GM12878 (cell line): ENCODE measurements around the gene PTPRM. TPM values are rescaled to one million over a fixed set of nuclear protein-coding genes. Genes with fewer than 3 reads are reported as not detected.

ENCODE experiments used
- ATAC-seq: fragments of 200-7000 bp; cut with Tn5 transposase; 3 replicates; pipeline ENCODE4 v1.9.1; 2020; ENCODE audit warnings: mild to moderate bottlenecking, moderate library complexity
- BruUV-seq: library from RNA; stranded (reverse); fragments of 400-500 nt; replicated peaks from 2 replicates; lab custom pipeline; 2021; lab: Mats Ljungman, UMichigan
- CTCF ChIA-PET: fragments of 300-600 bp; sonication (Branson Sonifier 250); formaldehyde crosslinking; extraction: SDS; loops from one replicate; lab custom pipeline; 2021; ENCODE audit warnings: inconsistent platforms; lab: Yijun Ruan, JAX
- POLR2A ChIA-PET: fragments of 350-600 bp; formaldehyde crosslinking; extraction: SDS; loops from one replicate; lab custom pipeline; 2021; ENCODE audit warnings: inconsistent platforms; lab: Charles Lee
- RAD21 ChIA-PET: fragments of 300-600 bp; sonication (Branson Sonifier 250); formaldehyde crosslinking; loops from one replicate; lab custom pipeline; 2023; ENCODE audit warnings: antibody characterized with exemption; ENCODE audit not compliant: unreplicated experiment; lab: Charles Lee
- SMC1A ChIA-PET: fragments of 300-600 bp; sonication (Branson Sonifier 250); formaldehyde crosslinking; loops from one replicate; lab custom pipeline; 2023; ENCODE audit not compliant: unreplicated experiment, uncharacterized antibody; lab: Charles Lee
- DNase-seq: peaks from one replicate; pipeline ENCODE4 v3.0.0-alpha.2; 2011; ENCODE audit warnings: low read depth, low spot score
- FAIRE-seq: peaks from 3 replicates; lab custom pipeline; 2011; peaks lifted over from hg19 to GRCh38; lab: Jason Lieb, UNC
- H2AFZ ChIP-seq: 2 replicates; pipeline ENCODE4 v1.6.0; 2011; ENCODE audit warnings: low read depth, low read length, control low read depth; ENCODE audit not compliant: control insufficient read depth
- H3K27ac ChIP-seq: 2 replicates; pipeline ENCODE4 v1.5.1; 2011; ENCODE audit warnings: control low read depth; ENCODE audit not compliant: control insufficient read depth, insufficient read depth
- H3K27me3 ChIP-seq, 2 experiments: replicated peaks in 1 of 2; 2 replicates each; pipeline versions ENCODE4 v1.6.0 to v1.6.1; 2011; ENCODE audit warnings: low read length in 1 of 2; ENCODE audit not compliant: control insufficient read depth in 2 of 2, insufficient read depth in 2 of 2
- H3K36me3 ChIP-seq, 2 experiments: 2 replicates each; pipeline ENCODE4 v1.5.1; 2011; ENCODE audit warnings: low read length in 1 of 2; ENCODE audit not compliant: control insufficient read depth in 2 of 2, insufficient read depth in 2 of 2
- H3K4me1 ChIP-seq: 2 replicates; pipeline ENCODE4 v1.6.1; 2011; ENCODE audit warnings: mild to moderate bottlenecking, low read length, moderate library complexity, mixed read lengths; ENCODE audit not compliant: control insufficient read depth, insufficient read depth
- H3K4me2 ChIP-seq: 2 replicates; pipeline ENCODE4 v1.6.0; 2011; ENCODE audit warnings: control low read depth; ENCODE audit not compliant: control insufficient read depth, insufficient read depth
- H3K4me3 ChIP-seq: fragments of 200-600 bp; sonication (generic); 2 replicates; pipeline ENCODE4 v1.5.1; 2016
- H3K79me2 ChIP-seq: 2 replicates; pipeline ENCODE4 v1.6.0; 2011; ENCODE audit warnings: low read length; ENCODE audit not compliant: control insufficient read depth, insufficient read depth
- H3K9ac ChIP-seq: 2 replicates; pipeline ENCODE4 v1.8.0; 2011; ENCODE audit warnings: low read length, control low read depth, mixed read lengths; ENCODE audit not compliant: control insufficient read depth, insufficient read depth
- H3K9me3 ChIP-seq: replicated peaks from 3 replicates; pipeline ENCODE4 v1.5.1; 2011; ENCODE audit warnings: mild to moderate bottlenecking, low read length; ENCODE audit not compliant: control insufficient read depth, insufficient read depth
- H4K20me1 ChIP-seq: 2 replicates; pipeline ENCODE4 v1.6.0; 2011; ENCODE audit not compliant: control insufficient read depth, insufficient read depth
- ASH2L ChIP-seq: fragments of 300-600, 200-600 bp; sonication (generic); IDR thresholded peaks from 2 replicates; pipeline ENCODE4 v1.6.1; 2017; ENCODE audit warnings: low read depth, mild to moderate bottlenecking, borderline replicate concordance
- CBX3 ChIP-seq: fragments of 200-600 bp; sonication (generic); IDR thresholded peaks from 2 replicates; pipeline ENCODE4 v1.6.1; 2016; ENCODE audit warnings: low read depth, borderline replicate concordance
- CHD2 ChIP-seq: IDR thresholded peaks from 2 replicates; pipeline ENCODE4 v1.6.1; 2011; ENCODE audit warnings: low read depth, low read length, improper control_type of control experiment, borderline replicate concordance
- CUX1 ChIP-seq: IDR thresholded peaks from 2 replicates; pipeline ENCODE4 v1.6.1; 2012; ENCODE audit warnings: improper control_type of control experiment, low read depth, low read length; ENCODE audit not compliant: insufficient replicate concordance
- ESRRA ChIP-seq: IDR thresholded peaks from 2 replicates; pipeline ENCODE4 v1.6.1; 2012; ENCODE audit warnings: mild to moderate bottlenecking, low read length, improper control_type of control experiment
- JUND ChIP-seq: IDR thresholded peaks from 2 replicates; pipeline ENCODE4 v1.6.1; 2012; ENCODE audit warnings: low read depth, mild to moderate bottlenecking, low read length, improper control_type of control experiment, moderate library complexity
- RCOR1 ChIP-seq: conservative IDR thresholded peaks from 2 replicates; pipeline ENCODE4 v1.6.1; 2012; ENCODE audit warnings: low read depth, low read length, improper control_type of control experiment
- RUNX3 ChIP-seq: IDR thresholded peaks from 2 replicates; pipeline ENCODE4 v1.6.1; 2012; ENCODE audit warnings: low read length, inconsistent platforms
- SKIL ChIP-seq: fragments of 450-650 bp; IDR thresholded peaks from 2 replicates; pipeline ENCODE4 v1.6.1; 2017; ENCODE audit warnings: mild to moderate bottlenecking, low read depth, inconsistent platforms; ENCODE audit not compliant: poor library complexity, severe bottlenecking
- YBX1 ChIP-seq: fragments of 450-650 bp; IDR thresholded peaks from 2 replicates; pipeline ENCODE4 v1.6.1; 2016; ENCODE audit warnings: antibody characterized with exemption
- ZNF622 ChIP-seq: fragments of 450-650 bp; IDR thresholded peaks from 2 replicates; pipeline ENCODE4 v1.6.1; 2017; ENCODE audit warnings: mild to moderate bottlenecking, inconsistent platforms
- WGBS: methylation state at CpG from one replicate; pipeline ENCODE4 v1.1.6; 2016; ENCODE audit warnings: low lambda C conversion rate; ENCODE audit not compliant: insufficient replicate concordance, insufficient coverage; ENCODE audit errors: missing lambda C conversion rate; 5-methylcytosine and 5-hydroxymethylcytosine counted together
- in situ Hi-C: fragments of 300-500 bp; cut with MboI; formaldehyde crosslinking; loops from 9 replicates; pipeline ENCODE4 v1.14.3; 2018; ENCODE audit warnings: mixed read lengths
- intact Hi-C: fragments of 100-400 bp; cut with micrococcal nuclease; formaldehyde crosslinking; loops from one replicate; pipeline ENCODE4 v1.14.2; 2022; ENCODE audit not compliant: unreplicated experiment
- polyA plus RNA-seq, 11 experiments: library from polyadenylated mRNA; depleted of rRNA in 4 of 11; unstranded in 6 of 11; stranded (reverse) in 5 of 11; fragments of >200 nt; fragmentation: Nextera tagmentation in 4 of 11; fragmentation: Illumina TruSeq in 1 of 11; extraction: Ambion mirVana in 4 of 11; extraction: Trizol in 1 of 11; gene quantifications; 1 replicate in 1 of 11; 2 replicates in 10 of 11; pipeline versions ENCODE4 v1.2.1 to v1.2.3, GENCODE V29; 2011 to 2016; ENCODE audit warnings: inconsistent platforms in 2 of 11, missing spikeins in 2 of 11, low read depth in 1 of 11
- total RNA-seq, 4 experiments: library from RNA; depleted of rRNA in 3 of 4; stranded (reverse); fragments of >200 nt in 3 of 4; fragmentation: Illumina TruSeq in 1 of 4; extraction: Trizol in 1 of 4; gene quantifications; 2 replicates each; pipeline versions ENCODE4 v1.2.1 to v1.2.3, GENCODE V29; 2013 to 2021

PTPRM gene
- total and polyA plus RNA-seq, 10 of the 15 experiments (the other 5 are each of a cell fraction or from before 2014, with no cell fraction given): 0.07 to 22.6 (median 0.60) TPM

GRCh38 chr18:8065773-8066172 lies 498.7 kb downstream of the PTPRM start:
- BruUV-seq: no TSS peak
- ChIA-PET CTCF (no interaction called here), SMC1A (interaction anchor here (0.9 kb wide), 1 partner anchor 25 kb away, joined by 3 read pairs; no protein-coding TSS in a partner anchor), RAD21 (no interaction called here), POLR2A (no interaction called here)
- FAIRE-seq: no peak
- Histone ChIP-seq H3K79me2 (no peaks in the 10 kb centered on the region), H3K27ac (no peak overlapping the region), H4K20me1 (no peaks in the 10 kb centered on the region), H3K36me3 (no peaks in the 10 kb centered on the region), H3K27me3 (no peaks in the 10 kb centered on the region), H3K4me1 (no peaks in the 10 kb centered on the region), H3K9ac (no peak overlapping the region), H3K4me3 (no peak overlapping the region), H2AFZ (no peak overlapping the region), H3K9me3 (no peaks in the 10 kb centered on the region), H3K4me2 (no peak overlapping the region)
- TF ChIP-seq YBX1 (no peak), CBX3 (no peak), ESRRA (no peak), JUND (no peak), ZNF622 (no peak), RCOR1 (no peak), CHD2 (no peak), SKIL (no peak), RUNX3 (no peak), CUX1 (no peak), ASH2L (no peak)
- no peak for DNase-seq
- intact Hi-C loops: no loop called here
- 35% methylated on average over 1 of the region's 1 CpG for WGBS
- no peak for ATAC-seq
- in situ Hi-C loops: loop anchor here (5.0 kb wide), 1 partner anchor 33 kb away; no protein-coding TSS in a partner anchor
